Astrocyte (in vitro differentiated cells and primary cell): Measurements from ENCODE around the gene CPNE6. TPM values are rescaled to one million over a fixed set of nuclear protein-coding genes. Genes with fewer than 3 reads are reported as not detected.

ENCODE experiments used
- DNase-seq: peaks from one replicate; pipeline ENCODE4 v3.0.0-alpha.2; 2010; ENCODE audit warnings: low read depth
- FAIRE-seq: peaks from 2 replicates; lab custom pipeline; 2011; peaks lifted over from hg19 to GRCh38; lab: Jason Lieb, UNC
- H2AFZ ChIP-seq: 2 replicates; pipeline ENCODE4 v1.6.0; 2012; ENCODE audit warnings: low read depth, low read length, inconsistent platforms
- H3K27ac ChIP-seq: 2 replicates; pipeline ENCODE4 v1.5.1; 2011; ENCODE audit warnings: low read depth, low read length, inconsistent platforms
- H3K27me3 ChIP-seq: 2 replicates; pipeline ENCODE4 v1.6.0; 2011; ENCODE audit warnings: low read length, inconsistent platforms; ENCODE audit not compliant: insufficient read depth
- H3K36me3 ChIP-seq: 2 replicates; pipeline ENCODE4 v1.5.1; 2011; ENCODE audit warnings: low read length, inconsistent platforms; ENCODE audit not compliant: insufficient read depth
- H3K4me1 ChIP-seq: 2 replicates; pipeline ENCODE4 v1.5.1; 2011; ENCODE audit warnings: low read length, inconsistent platforms; ENCODE audit not compliant: insufficient read depth
- H3K4me2 ChIP-seq: 2 replicates; pipeline ENCODE4 v1.6.0; 2012; ENCODE audit warnings: low read length, inconsistent platforms
- H3K4me3 ChIP-seq: 2 replicates; pipeline ENCODE4 v1.5.1; 2011; ENCODE audit warnings: low read depth, mild to moderate bottlenecking, low read length, inconsistent platforms; ENCODE audit not compliant: insufficient read depth
- H3K79me2 ChIP-seq: 2 replicates; pipeline ENCODE4 v1.6.0; 2012; ENCODE audit warnings: mild to moderate bottlenecking, low read length, inconsistent platforms; ENCODE audit not compliant: insufficient read depth
- H3K9ac ChIP-seq: 2 replicates; pipeline ENCODE4 v1.6.0; 2012; ENCODE audit warnings: mild to moderate bottlenecking, low read length, inconsistent platforms
- H3K9me3 ChIP-seq: 2 replicates; pipeline ENCODE4 v1.5.1; 2012; ENCODE audit warnings: low read depth, mild to moderate bottlenecking, low read length, inconsistent platforms; ENCODE audit not compliant: insufficient read depth
- H4K20me1 ChIP-seq: 2 replicates; pipeline ENCODE4 v1.6.0; 2012; ENCODE audit warnings: low read length, inconsistent platforms; ENCODE audit not compliant: insufficient read depth
- H3K27ac Mint-ChIP-seq: one replicate; pipeline ENCODE4 v1.8.0; 2021; ENCODE audit warnings: mild to moderate bottlenecking, mixed read lengths; ENCODE audit not compliant: unreplicated experiment
- H3K27me3 Mint-ChIP-seq: one replicate; pipeline ENCODE4 v1.8.0; 2021; ENCODE audit warnings: low read depth, mixed read lengths; ENCODE audit not compliant: unreplicated experiment
- H3K36me3 Mint-ChIP-seq: one replicate; pipeline ENCODE4 v1.8.0; 2021; ENCODE audit warnings: low read depth, mixed read lengths; ENCODE audit not compliant: unreplicated experiment
- H3K4me1 Mint-ChIP-seq: one replicate; pipeline ENCODE4 v1.8.0; 2021; ENCODE audit warnings: low read depth, mixed read lengths; ENCODE audit not compliant: unreplicated experiment
- H3K4me3 Mint-ChIP-seq: one replicate; pipeline ENCODE4 v1.8.0; 2021; ENCODE audit warnings: mild to moderate bottlenecking, moderate library complexity, mixed read lengths; ENCODE audit not compliant: unreplicated experiment
- H3K9me3 Mint-ChIP-seq: one replicate; pipeline ENCODE4 v1.8.0; 2021; ENCODE audit warnings: mild to moderate bottlenecking, mixed read lengths; ENCODE audit not compliant: unreplicated experiment
- CTCF ChIP-seq: IDR thresholded peaks from 2 replicates; pipeline ENCODE4 v1.5.1; 2011; ENCODE audit warnings: low read depth, mild to moderate bottlenecking, inconsistent platforms, low read length, moderate library complexity; ENCODE audit not compliant: insufficient read depth
- EZH2 ChIP-seq: IDR thresholded peaks from 2 replicates; pipeline ENCODE4 v1.6.1; 2012; ENCODE audit warnings: mild to moderate bottlenecking, low read length, inconsistent platforms; ENCODE audit not compliant: insufficient read depth
- total RNA-seq: library from RNA; stranded (reverse); gene quantifications from 2 replicates; pipeline ENCODE4 v1.2.1, GENCODE V29; 2021

Gene CPNE6
- total RNA-seq, 1 donor from 2014 or later, result not detected

- H3K4me3 Mint-ChIP-seq, result peak overlapping the region; percentile 83
- Histone ChIP-seq H3K9me3 (no peaks in the 10 kb centered on the region), H3K4me1 (no peaks in the 10 kb centered on the region), H3K4me3 (no peak overlapping the region), H3K9ac (no peak overlapping the region), H3K27me3 (peaks cover 19% of the 10 kb centered on the region), H2AFZ (no peak overlapping the region), H3K4me2 (peak overlapping the region; percentile 99), H3K27ac (no peak overlapping the region), H4K20me1 (peaks cover 4% of the 10 kb centered on the region), H3K36me3 (no peaks in the 10 kb centered on the region), H3K79me2 (no peaks in the 10 kb centered on the region)
- H3K27me3 Mint-ChIP-seq, result peaks cover 72% of the 10 kb centered on the region
- no peaks in the 10 kb centered on the region for H3K36me3 Mint-ChIP-seq
- FAIRE-seq (no peak), DNase-seq (no peak)
- no peak for TF ChIP-seq EZH2
- TF ChIP-seq CTCF, result no peak
- peaks cover 2% of the 10 kb centered on the region for H3K4me1 Mint-ChIP-seq
- H3K9me3 Mint-ChIP-seq, result peaks cover 2% of the 10 kb centered on the region
- H3K27ac Mint-ChIP-seq, result peak overlapping the region; percentile 45
Measured at GRCh38 chr14:24052656-24053547, 18.5 kb upstream of the CPNE6 start.

GRCh38 chr14:24053548-24054323 lies 17.6 kb upstream of the CPNE6 start:
- Mint-ChIP-seq H3K27me3 (peaks cover 70% of the 10 kb centered on the region), H3K9me3 (no peaks in the 10 kb centered on the region), H3K4me3 (peak overlapping the region; percentile 83), H3K4me1 (peaks cover 2% of the 10 kb centered on the region), H3K36me3 (no peaks in the 10 kb centered on the region), H3K27ac (no peak overlapping the region)
- no peaks in the 10 kb centered on the region for H3K4me1 ChIP-seq
- no peak overlapping the region for H3K4me2 ChIP-seq
- H4K20me1 ChIP-seq, result peaks cover 4% of the 10 kb centered on the region
- H3K4me3 ChIP-seq, result no peak overlapping the region
- H3K79me2 ChIP-seq, result no peaks in the 10 kb centered on the region
- H3K9me3 ChIP-seq, result no peaks in the 10 kb centered on the region
- H3K27ac ChIP-seq, result no peak overlapping the region
- DNase-seq, result no peak
- H3K27me3 ChIP-seq, result peaks cover 17% of the 10 kb centered on the region
- H3K9ac ChIP-seq, result no peak overlapping the region
- no peak for FAIRE-seq
- no peak overlapping the region for H2AFZ ChIP-seq
- no peak for TF ChIP-seq EZH2
- TF ChIP-seq CTCF, result no peak
- H3K36me3 ChIP-seq, result no peaks in the 10 kb centered on the region
